ENCODE results near the gene TMEM63C. TPM values are rescaled to one million over a fixed set of nuclear protein-coding genes. Genes with fewer than 3 reads are reported as not detected.

TMEM63C gene
- total RNA-seq, 4 donors from 2014 or later = 3.3 to 43.7 (median 11.3) TPM

- DNase-seq = no peak
- H3K4me1 ChIP-seq = no peaks in the 10 kb centered on the region
Measured at GRCh38 chr14:77248666-77249065, 67.1 kb downstream of the TMEM63C start.

GRCh38 chr14:77249286-77249685 is 67.7 kb downstream of the TMEM63C start:
- no peaks in the 10 kb centered on the region for H3K4me1 ChIP-seq
- DNase-seq = no peak

More at GRCh38 chr14:77248666-77249065, 67.1 kb downstream of the TMEM63C start:
- Histone ChIP-seq H3K27ac (no peak overlapping the region), H3K27me3 (no peaks in the 10 kb centered on the region), H3K9me3 (no peaks in the 10 kb centered on the region), H3K4me3 (no peak overlapping the region), H3K36me3 (no peaks in the 10 kb centered on the region)
- no peak for TF ChIP-seq POLR2A (IDR thresholded peaks at IDR 0.05)
- no peak for TF ChIP-seq CTCF (IDR thresholded peaks at IDR 0.05)

GRCh38 chr14:77250927-77251326 is 69.3 kb downstream of the TMEM63C start:
- no peak overlapping the region for H3K4me3 ChIP-seq
- no peaks in the 10 kb centered on the region for H3K4me1 ChIP-seq
- no peaks in the 10 kb centered on the region for H3K27me3 ChIP-seq
- DNase-seq = no peak
- no peak for TF ChIP-seq CTCF (IDR thresholded peaks at IDR 0.05)
- no peak for TF ChIP-seq POLR2A (IDR thresholded peaks at IDR 0.05)
- H3K9me3 ChIP-seq = no peaks in the 10 kb centered on the region
- H3K27ac ChIP-seq = no peak overlapping the region
- no peaks in the 10 kb centered on the region for H3K36me3 ChIP-seq

More at GRCh38 chr14:77249286-77249685, 67.7 kb downstream of the TMEM63C start:
- H3K9me3 ChIP-seq = no peaks in the 10 kb centered on the region
- H3K36me3 ChIP-seq = no peaks in the 10 kb centered on the region
- H3K27me3 ChIP-seq = no peaks in the 10 kb centered on the region
- H3K4me3 ChIP-seq = no peak overlapping the region
- no peak overlapping the region for H3K27ac ChIP-seq
- no peak for TF ChIP-seq POLR2A (IDR thresholded peaks at IDR 0.05)
- TF ChIP-seq CTCF (IDR thresholded peaks at IDR 0.05) = no peak

- no peaks in the 10 kb centered on the region for H3K9me3 ChIP-seq
- H3K36me3 ChIP-seq = no peaks in the 10 kb centered on the region
- DNase-seq = no peak
- H3K27me3 ChIP-seq = no peaks in the 10 kb centered on the region
- no peaks in the 10 kb centered on the region for H3K4me1 ChIP-seq
- no peak overlapping the region for H3K4me3 ChIP-seq
- H3K27ac ChIP-seq = no peak overlapping the region
- TF ChIP-seq CTCF (IDR thresholded peaks at IDR 0.05) (no peak), POLR2A (IDR thresholded peaks at IDR 0.05) (no peak)
Measured at GRCh38 chr14:77251870-77252269, 70.3 kb downstream of the TMEM63C start.

- TF ChIP-seq POLR2A (IDR thresholded peaks at IDR 0.05) (no peak), CTCF (IDR thresholded peaks at IDR 0.05) (no peak)
- Histone ChIP-seq H3K9me3 (no peaks in the 10 kb centered on the region), H3K4me3 (no peak overlapping the region), H3K36me3 (no peaks in the 10 kb centered on the region), H3K27ac (no peak overlapping the region), H3K4me1 (no peaks in the 10 kb centered on the region), H3K27me3 (no peaks in the 10 kb centered on the region)
- DNase-seq = peak in 1 of 3 donors; percentile 34
Measured at GRCh38 chr14:77253333-77254190, 72.0 kb downstream of the TMEM63C start.
